Gastrocnemius medialis (tissue), 4 donors: ENCODE measurements around the gene SARM1. TPM values are rescaled to one million over a fixed set of nuclear protein-coding genes. Genes with fewer than 3 reads are reported as not detected.

Experiments used
- ATAC-seq, 2 donors: fragments of 150-250 bp; one replicate each; pipeline ENCODE4 v1.9.1; 2016
- DNase-seq, 2 donors: peaks; one replicate each; pipeline ENCODE4 v3.0.0-alpha.2; 2019
- H3K27ac ChIP-seq, 4 donors: fragments of 200-600 bp; sonication (generic); 1 replicate in 1 of 4; 2 replicates in 3 of 4; pipeline ENCODE4 v1.5.1; 2016 to 2018; ENCODE audit warnings: mild to moderate bottlenecking in 2 of 4, moderate library complexity in 1 of 4
- H3K27me3 ChIP-seq, 3 donors: fragments of 200-600 bp; sonication (generic) in 2 of 3; 1 replicate in 1 of 3; 2 replicates in 2 of 3; pipeline versions ENCODE4 v1.5.1 to v1.6.0; 2016 to 2019; ENCODE audit warnings: mild to moderate bottlenecking in 1 of 3, moderate library complexity in 1 of 3
- H3K36me3 ChIP-seq, 2 donors: fragments of 200-600 bp; sonication (generic) in 1 of 2; one replicate each; pipeline ENCODE4 v1.5.1; 2017 to 2018
- H3K4me1 ChIP-seq, 2 donors: fragments of 200-600 bp; sonication (generic) in 1 of 2; one replicate each; pipeline ENCODE4 v1.5.1; 2016 to 2017; ENCODE audit warnings: mild to moderate bottlenecking in 2 of 2
- H3K4me3 ChIP-seq, 4 donors: fragments of 200-600 bp; sonication (generic) in 3 of 4; 1 replicate in 1 of 4; 2 replicates in 3 of 4; pipeline ENCODE4 v1.5.1; 2016 to 2019; ENCODE audit warnings: mild to moderate bottlenecking in 2 of 4
- H3K9me3 ChIP-seq, 3 donors: fragments of 200-600 bp; sonication (generic) in 2 of 3; 1 replicate in 1 of 3; 2 replicates in 2 of 3; pipeline ENCODE4 v1.5.1; 2016 to 2019
- POLR2A ChIP-seq, 2 donors: fragments of 450-650 bp; IDR thresholded peaks; one replicate each; pipeline ENCODE4 v1.6.1; 2017; ENCODE audit warnings: antibody characterized with exemption in 2 of 2, mild to moderate bottlenecking in 2 of 2, moderate library complexity in 2 of 2
- in situ Hi-C, 4 donors: fragments of 200-750 bp; cut with MboI; loops; one replicate each; pipeline versions ENCODE4 v1.15.0 to v1.8.0; 2017; ENCODE audit warnings: low sequenced_read_pairs in 4 of 4
- intact Hi-C: fragments of 100-400 bp; cut with DNase I; formaldehyde crosslinking; loops from one replicate; pipeline ENCODE4 v1.15.1; 2023; ENCODE audit warnings: low total_unique reads
- total RNA-seq, 4 donors: library from RNA; depleted of rRNA; stranded (reverse); fragments of >200 nt; gene quantifications; one replicate each; pipeline versions ENCODE4 v1.1.0 to v1.2.3, GENCODE V29; 2016
- TF ChIP-seq, protein P1 (sequence below), 5 experiments: fragments of 450-650 bp in 3 of 5; fragments of 200-600 bp in 2 of 5; sonication (generic) in 2 of 5; IDR thresholded peaks in 4 of 5; conservative IDR thresholded peaks in 1 of 5; 1 replicate in 4 of 5; 2 replicates in 1 of 5; pipeline ENCODE4 v1.5.1; 2016 to 2019; ENCODE audit warnings: antibody characterized with exemption in 5 of 5, mild to moderate bottlenecking in 3 of 5, moderate library complexity in 3 of 5

SARM1 gene
- total RNA-seq, 4 donors from 2014 or later: 0.78 to 1.9 (median 1.7) TPM

DNA sequence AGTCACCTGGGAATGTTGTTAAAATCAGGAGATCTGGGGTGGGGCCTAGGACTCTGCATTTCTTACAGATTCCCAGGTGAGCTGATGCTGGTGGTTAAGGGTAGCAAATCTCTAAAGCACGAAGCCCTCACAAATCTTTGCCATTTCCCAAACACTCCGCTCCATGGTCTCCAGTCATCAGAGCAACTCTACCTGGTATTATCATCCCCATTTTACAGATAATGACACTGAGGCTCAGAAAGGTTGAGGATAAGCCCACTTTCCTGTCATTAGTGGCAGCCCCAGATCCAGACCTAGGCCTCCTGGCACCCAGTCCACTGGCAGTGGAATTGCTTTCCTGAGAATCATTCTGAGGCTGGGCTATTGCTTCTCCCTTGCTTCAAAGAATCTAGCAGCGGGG lies 25.8 kb downstream of the SARM1 start:
- intact Hi-C loops (no loop called here), in situ Hi-C loops (loop anchor here in 1 of 4 donors (5.0 kb wide), 1 partner anchor 50 kb away; no protein-coding TSS in a partner anchor)
- ATAC-seq: no peak
- DNase-seq: no peak
- peaks cover 0 to 18% of the 10 kb centered on the region in 2 donors for H3K36me3 ChIP-seq
- H3K4me3 ChIP-seq: no peak overlapping the region
- no peaks in the 10 kb centered on the region for H3K9me3 ChIP-seq
- TF ChIP-seq POLR2A (IDR thresholded peaks at IDR 0.05): no peak
- TF ChIP-seq, protein P1, sequence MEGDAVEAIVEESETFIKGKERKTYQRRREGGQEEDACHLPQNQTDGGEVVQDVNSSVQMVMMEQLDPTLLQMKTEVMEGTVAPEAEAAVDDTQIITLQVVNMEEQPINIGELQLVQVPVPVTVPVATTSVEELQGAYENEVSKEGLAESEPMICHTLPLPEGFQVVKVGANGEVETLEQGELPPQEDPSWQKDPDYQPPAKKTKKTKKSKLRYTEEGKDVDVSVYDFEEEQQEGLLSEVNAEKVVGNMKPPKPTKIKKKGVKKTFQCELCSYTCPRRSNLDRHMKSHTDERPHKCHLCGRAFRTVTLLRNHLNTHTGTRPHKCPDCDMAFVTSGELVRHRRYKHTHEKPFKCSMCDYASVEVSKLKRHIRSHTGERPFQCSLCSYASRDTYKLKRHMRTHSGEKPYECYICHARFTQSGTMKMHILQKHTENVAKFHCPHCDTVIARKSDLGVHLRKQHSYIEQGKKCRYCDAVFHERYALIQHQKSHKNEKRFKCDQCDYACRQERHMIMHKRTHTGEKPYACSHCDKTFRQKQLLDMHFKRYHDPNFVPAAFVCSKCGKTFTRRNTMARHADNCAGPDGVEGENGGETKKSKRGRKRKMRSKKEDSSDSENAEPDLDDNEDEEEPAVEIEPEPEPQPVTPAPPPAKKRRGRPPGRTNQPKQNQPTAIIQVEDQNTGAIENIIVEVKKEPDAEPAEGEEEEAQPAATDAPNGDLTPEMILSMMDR (IDR thresholded peaks at IDR 0.05 in 4 of 5, conservative IDR thresholded peaks at IDR 0.05 in 1 of 5): no peak
- H3K4me1 ChIP-seq: no peaks in the 10 kb centered on the region
- no peaks in the 10 kb centered on the region for H3K27me3 ChIP-seq
- H3K27ac ChIP-seq: no peak overlapping the region

DNA sequence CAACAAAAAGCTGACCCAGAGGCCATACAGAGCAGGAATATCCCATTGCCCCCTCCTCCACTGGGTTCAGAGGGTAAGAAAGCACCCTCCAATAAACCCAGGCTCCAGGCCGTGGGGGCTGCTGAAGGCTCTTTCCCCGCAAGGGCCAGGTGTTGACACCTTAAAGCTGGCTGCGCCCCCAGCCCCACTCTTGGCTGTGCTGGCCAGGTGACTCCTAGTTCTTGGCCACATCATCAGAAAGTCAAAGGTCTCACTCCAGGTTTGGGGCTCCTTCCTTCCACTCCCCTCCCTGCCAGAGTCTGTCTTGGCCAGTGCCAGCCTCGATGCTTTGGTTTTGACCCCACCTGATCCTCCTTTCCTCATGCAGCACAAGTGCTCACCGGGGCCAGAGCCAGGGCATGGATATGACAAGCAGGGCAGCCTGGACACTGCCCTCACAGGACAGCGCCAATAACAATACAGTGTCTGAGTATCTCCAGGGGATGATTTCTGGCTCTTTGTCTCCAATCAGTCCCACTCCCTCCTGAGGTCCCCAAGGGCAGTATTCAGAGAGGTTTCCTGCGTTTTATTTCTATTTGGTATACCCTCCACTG lies 26.3 kb downstream of the SARM1 start:
- in situ Hi-C loops: loop anchor here in 1 of 4 donors (5.0 kb wide), 1 partner anchor 50 kb away; no protein-coding TSS in a partner anchor
- no peak for DNase-seq
- TF ChIP-seq, protein P1 (IDR thresholded peaks at IDR 0.05 in 4 of 5, conservative IDR thresholded peaks at IDR 0.05 in 1 of 5): no peak
- TF ChIP-seq POLR2A (IDR thresholded peaks at IDR 0.05): no peak
- no peak overlapping the region for H3K27ac ChIP-seq
- no peaks in the 10 kb centered on the region for H3K27me3 ChIP-seq
- no peaks in the 10 kb centered on the region for H3K9me3 ChIP-seq
- intact Hi-C loops: no loop called here
- no peak for ATAC-seq
- peaks cover 0 to 18% of the 10 kb centered on the region in 2 donors for H3K36me3 ChIP-seq
- H3K4me3 ChIP-seq: no peak overlapping the region
- no peaks in the 10 kb centered on the region for H3K4me1 ChIP-seq

GRCh38 chr17:28398280-28398981 lies 26.9 kb downstream of the SARM1 start:
- Histone ChIP-seq H3K9me3 (no peaks in the 10 kb centered on the region), H3K27ac (no peak overlapping the region), H3K36me3 (peaks cover 0 to 18% of the 10 kb centered on the region in 2 donors), H3K27me3 (no peaks in the 10 kb centered on the region), H3K4me3 (no peak overlapping the region), H3K4me1 (no peaks in the 10 kb centered on the region)
- ATAC-seq (no peak), DNase-seq (no peak)
- TF ChIP-seq, protein P1 (IDR thresholded peaks at IDR 0.05 in 4 of 5, conservative IDR thresholded peaks at IDR 0.05 in 1 of 5): no peak
- no peak for TF ChIP-seq POLR2A (IDR thresholded peaks at IDR 0.05)
- in situ Hi-C loops: loop anchor here in 1 of 4 donors (5.0 kb wide), 1 partner anchor 49 kb away; no protein-coding TSS in a partner anchor
- intact Hi-C loops: no loop called here

DNA sequence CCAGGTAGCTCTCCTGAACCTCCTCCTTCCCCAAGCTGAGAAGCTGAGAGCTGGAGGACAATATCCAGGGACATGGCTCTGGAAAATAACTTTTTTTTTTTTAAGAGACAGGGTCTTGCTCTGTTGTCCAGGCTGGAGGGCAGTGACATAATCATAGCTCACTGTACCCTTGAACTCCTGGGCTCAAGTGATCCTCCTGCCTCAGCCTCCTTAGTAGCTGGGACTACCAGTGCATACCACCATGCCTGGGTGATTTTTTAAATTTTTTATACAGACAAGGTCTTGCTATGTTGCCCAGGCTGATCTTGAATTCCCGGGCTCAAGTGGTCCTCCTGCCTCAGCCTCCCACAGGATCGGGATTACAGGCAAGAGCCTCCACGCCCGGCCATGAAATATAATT lies 28.3 kb downstream of the SARM1 start:
- intact Hi-C loops: no loop called here
- peaks cover 0 to 18% of the 10 kb centered on the region in 2 donors for H3K36me3 ChIP-seq
- no peak overlapping the region for H3K27ac ChIP-seq

More for the DNA sequence above, 28.3 kb downstream of the SARM1 start:
- Histone ChIP-seq H3K27me3 (no peaks in the 10 kb centered on the region), H3K4me1 (peaks cover under 1 to 2% of the 10 kb centered on the region in 2 donors), H3K4me3 (no peak overlapping the region), H3K9me3 (no peaks in the 10 kb centered on the region)
- ATAC-seq (no peak), DNase-seq (no peak)
- TF ChIP-seq, protein P1 (IDR thresholded peaks at IDR 0.05 in 4 of 5, conservative IDR thresholded peaks at IDR 0.05 in 1 of 5): no peak
- no peak for TF ChIP-seq POLR2A (IDR thresholded peaks at IDR 0.05)
- in situ Hi-C loops: loop anchor here in 2 of 4 donors (5.0 to 25.0 kb wide), 3 partner anchors 47 to 163 kb away; partner anchors contain the start of gene FOXN1 (in 1 of the 2)
